D341Med (cell line): ENCODE data around the gene PCNA.
A peak's percentile ranks its signal among the peaks of the same experiment; 100 is the strongest.
"Not testable (repeated sequence)": the region's sequence is repeated elsewhere in the genome, so short reads cannot be mapped to it uniquely, and the experiment has no call there.

ENCODE experiments used
- DNase-seq: peaks from one replicate; pipeline ENCODE4 v3.0.0; 2012; ENCODE audit warnings: low spot score

The PCNA gene

GRCh38 chr20:5096463-5096862, 23.3 kb downstream of the PCNA start:
- no peak for DNase-seq

- DNase-seq: peak; percentile 86
Measured at GRCh38 chr20:5095931-5096330, 23.8 kb downstream of the PCNA start.

GRCh38 chr20:5095454-5095853, 24.3 kb downstream of the PCNA start:
- DNase-seq: no peak

- no peak for DNase-seq
Measured at GRCh38 chr20:5092765-5093339, 26.9 kb downstream of the PCNA start.

- no peak for DNase-seq
Measured at GRCh38 chr20:5091902-5092301, 27.9 kb downstream of the PCNA start.

GRCh38 chr20:5090191-5090590, 29.6 kb downstream of the PCNA start:
- no peak for DNase-seq

- DNase-seq: no peak
Measured at GRCh38 chr20:5088688-5089087, 31.1 kb downstream of the PCNA start.

GRCh38 chr20:5085380-5085779, 34.4 kb downstream of the PCNA start:
- DNase-seq: no peak

- DNase-seq: no peak
Measured at GRCh38 chr20:5080384-5080877, 39.3 kb downstream of the PCNA start.

- no peak for DNase-seq
Measured at GRCh38 chr20:5078399-5078958, 41.3 kb downstream of the PCNA start.

GRCh38 chr20:5077761-5078387, 41.9 kb downstream of the PCNA start:
- no peak for DNase-seq

- DNase-seq: not testable (repeated sequence)
Measured at GRCh38 chr20:5076913-5077312, 42.8 kb downstream of the PCNA start.

GRCh38 chr20:5074232-5074674, 45.5 kb downstream of the PCNA start:
- DNase-seq: no peak

- no peak for DNase-seq
Measured at GRCh38 chr20:5073660-5074231, 46.0 kb downstream of the PCNA start.

GRCh38 chr20:5072756-5073659, 46.8 kb downstream of the PCNA start:
- no peak for DNase-seq

GRCh38 chr20:5071942-5072341, 47.8 kb downstream of the PCNA start:
- not testable (repeated sequence) for DNase-seq

GRCh38 chr20:5070570-5070969, 49.2 kb downstream of the PCNA start:
- no peak for DNase-seq

GRCh38 chr20:5070081-5070480, 49.7 kb downstream of the PCNA start:
- DNase-seq: no peak

GRCh38 chr20:5069141-5069806, 50.5 kb downstream of the PCNA start:
- DNase-seq: no peak

GRCh38 chr20:5067877-5068645, 51.7 kb downstream of the PCNA start:
- no peak for DNase-seq

GRCh38 chr20:5065879-5066383, 53.8 kb downstream of the PCNA start:
- DNase-seq: no peak
